GM12878 (cell line): Measurements from ENCODE around the gene DRAP1. TPM values are rescaled to one million over a fixed set of nuclear protein-coding genes. Genes with fewer than 3 reads are reported as not detected.

Experiments
- ATAC-seq: fragments of 200-7000 bp; cut with Tn5 transposase; 3 replicates; pipeline ENCODE4 v1.9.1; 2020; ENCODE audit warnings: mild to moderate bottlenecking, moderate library complexity
- BruUV-seq: library from RNA; stranded (reverse); fragments of 400-500 nt; replicated peaks from 2 replicates; lab custom pipeline; 2021; lab: Mats Ljungman, UMichigan
- CTCF ChIA-PET: fragments of 300-600 bp; sonication (Branson Sonifier 250); formaldehyde crosslinking; extraction: SDS; loops from one replicate; lab custom pipeline; 2021; ENCODE audit warnings: inconsistent platforms; lab: Yijun Ruan, JAX
- POLR2A ChIA-PET: fragments of 350-600 bp; formaldehyde crosslinking; extraction: SDS; loops from one replicate; lab custom pipeline; 2021; ENCODE audit warnings: inconsistent platforms; lab: Charles Lee
- RAD21 ChIA-PET: fragments of 300-600 bp; sonication (Branson Sonifier 250); formaldehyde crosslinking; loops from one replicate; lab custom pipeline; 2023; ENCODE audit warnings: antibody characterized with exemption; ENCODE audit not compliant: unreplicated experiment; lab: Charles Lee
- SMC1A ChIA-PET: fragments of 300-600 bp; sonication (Branson Sonifier 250); formaldehyde crosslinking; loops from one replicate; lab custom pipeline; 2023; ENCODE audit not compliant: unreplicated experiment, uncharacterized antibody; lab: Charles Lee
- DNase-seq: peaks from one replicate; pipeline ENCODE4 v3.0.0-alpha.2; 2011; ENCODE audit warnings: low read depth, low spot score
- FAIRE-seq: peaks from 3 replicates; lab custom pipeline; 2011; peaks lifted over from hg19 to GRCh38; lab: Jason Lieb, UNC
- H2AFZ ChIP-seq: 2 replicates; pipeline ENCODE4 v1.6.0; 2011; ENCODE audit warnings: low read depth, low read length, control low read depth; ENCODE audit not compliant: control insufficient read depth
- H3K27ac ChIP-seq: 2 replicates; pipeline ENCODE4 v1.5.1; 2011; ENCODE audit warnings: control low read depth; ENCODE audit not compliant: control insufficient read depth, insufficient read depth
- H3K27me3 ChIP-seq, 2 experiments: replicated peaks in 1 of 2; 2 replicates each; pipeline versions ENCODE4 v1.6.0 to v1.6.1; 2011; ENCODE audit warnings: low read length in 1 of 2; ENCODE audit not compliant: control insufficient read depth in 2 of 2, insufficient read depth in 2 of 2
- H3K36me3 ChIP-seq, 2 experiments: 2 replicates each; pipeline ENCODE4 v1.5.1; 2011; ENCODE audit warnings: low read length in 1 of 2; ENCODE audit not compliant: control insufficient read depth in 2 of 2, insufficient read depth in 2 of 2
- H3K4me1 ChIP-seq: 2 replicates; pipeline ENCODE4 v1.6.1; 2011; ENCODE audit warnings: mild to moderate bottlenecking, low read length, moderate library complexity, mixed read lengths; ENCODE audit not compliant: control insufficient read depth, insufficient read depth
- H3K4me2 ChIP-seq: 2 replicates; pipeline ENCODE4 v1.6.0; 2011; ENCODE audit warnings: control low read depth; ENCODE audit not compliant: control insufficient read depth, insufficient read depth
- H3K4me3 ChIP-seq: fragments of 200-600 bp; sonication (generic); 2 replicates; pipeline ENCODE4 v1.5.1; 2016
- H3K79me2 ChIP-seq: 2 replicates; pipeline ENCODE4 v1.6.0; 2011; ENCODE audit warnings: low read length; ENCODE audit not compliant: control insufficient read depth, insufficient read depth
- H3K9ac ChIP-seq: 2 replicates; pipeline ENCODE4 v1.8.0; 2011; ENCODE audit warnings: low read length, control low read depth, mixed read lengths; ENCODE audit not compliant: control insufficient read depth, insufficient read depth
- H3K9me3 ChIP-seq: replicated peaks from 3 replicates; pipeline ENCODE4 v1.5.1; 2011; ENCODE audit warnings: mild to moderate bottlenecking, low read length; ENCODE audit not compliant: control insufficient read depth, insufficient read depth
- H4K20me1 ChIP-seq: 2 replicates; pipeline ENCODE4 v1.6.0; 2011; ENCODE audit not compliant: control insufficient read depth, insufficient read depth
- CREB1 ChIP-seq: IDR thresholded peaks from 2 replicates; pipeline ENCODE4 v1.6.1; 2012; ENCODE audit warnings: low read depth, mild to moderate bottlenecking, inconsistent platforms
- E4F1 ChIP-seq: fragments of 450-650 bp; IDR thresholded peaks from 2 replicates; pipeline ENCODE4 v1.6.1; 2018; ENCODE audit warnings: borderline replicate concordance, mild to moderate bottlenecking; ENCODE audit not compliant: partially characterized antibody
- IKZF1 ChIP-seq: fragments of 450-650 bp; conservative IDR thresholded peaks from 2 replicates; pipeline ENCODE4 v1.6.1; 2017; ENCODE audit warnings: antibody characterized with exemption, mild to moderate bottlenecking
- IRF3 ChIP-seq: fragments of 450-650 bp; IDR thresholded peaks from 2 replicates; pipeline ENCODE4 v1.6.1; 2014; ENCODE audit warnings: mild to moderate bottlenecking
- IRF5 ChIP-seq: fragments of 450-650 bp; IDR thresholded peaks from 2 replicates; pipeline ENCODE4 v1.6.1; 2017; ENCODE audit warnings: borderline replicate concordance
- NFIC ChIP-seq: IDR thresholded peaks from 2 replicates; pipeline ENCODE4 v1.6.1; 2012; ENCODE audit warnings: low read depth, mild to moderate bottlenecking, inconsistent platforms, low read length, moderate library complexity
- RAD51 ChIP-seq: fragments of 450-650 bp; IDR thresholded peaks from 2 replicates; pipeline ENCODE4 v1.6.1; 2016; ENCODE audit warnings: moderate library complexity, mild to moderate bottlenecking, inconsistent platforms
- RELB ChIP-seq: fragments of 450-650 bp; IDR thresholded peaks from 2 replicates; pipeline ENCODE4 v1.6.1; 2017; ENCODE audit warnings: low read depth, mild to moderate bottlenecking, moderate library complexity
- RUNX3 ChIP-seq: IDR thresholded peaks from 2 replicates; pipeline ENCODE4 v1.6.1; 2012; ENCODE audit warnings: low read length, inconsistent platforms
- SP1 ChIP-seq: IDR thresholded peaks from one replicate; pipeline ENCODE4 v1.6.1; 2011; ENCODE audit warnings: low read depth, low read length
- SREBF1 ChIP-seq: IDR thresholded peaks from 2 replicates; pipeline ENCODE4 v1.6.1; 2012; ENCODE audit warnings: mild to moderate bottlenecking, low read length
- TCF3 ChIP-seq: IDR thresholded peaks from 2 replicates; pipeline ENCODE4 v1.6.1; 2012; ENCODE audit warnings: low read depth, mild to moderate bottlenecking, low read length, borderline replicate concordance; ENCODE audit not compliant: insufficient read depth
- ZBED1 ChIP-seq: IDR thresholded peaks from 2 replicates; pipeline ENCODE4 v1.6.1; 2016; ENCODE audit warnings: borderline replicate concordance
- ZNF592 ChIP-seq: fragments of 450-650 bp; IDR thresholded peaks from 2 replicates; pipeline ENCODE4 v1.6.1; 2017; ENCODE audit warnings: mild to moderate bottlenecking, moderate library complexity
- WGBS: methylation state at CpG from one replicate; pipeline ENCODE4 v1.1.6; 2016; ENCODE audit warnings: low lambda C conversion rate; ENCODE audit not compliant: insufficient replicate concordance, insufficient coverage; ENCODE audit errors: missing lambda C conversion rate; 5-methylcytosine and 5-hydroxymethylcytosine counted together
- in situ Hi-C: fragments of 300-500 bp; cut with MboI; formaldehyde crosslinking; loops from 9 replicates; pipeline ENCODE4 v1.14.3; 2018; ENCODE audit warnings: mixed read lengths
- intact Hi-C: fragments of 100-400 bp; cut with micrococcal nuclease; formaldehyde crosslinking; loops from one replicate; pipeline ENCODE4 v1.14.2; 2022; ENCODE audit not compliant: unreplicated experiment
- polyA plus RNA-seq, 11 experiments: library from polyadenylated mRNA; depleted of rRNA in 4 of 11; unstranded in 6 of 11; stranded (reverse) in 5 of 11; fragments of >200 nt; fragmentation: Nextera tagmentation in 4 of 11; fragmentation: Illumina TruSeq in 1 of 11; extraction: Ambion mirVana in 4 of 11; extraction: Trizol in 1 of 11; gene quantifications; 1 replicate in 1 of 11; 2 replicates in 10 of 11; pipeline versions ENCODE4 v1.2.1 to v1.2.3, GENCODE V29; 2011 to 2016; ENCODE audit warnings: inconsistent platforms in 2 of 11, missing spikeins in 2 of 11, low read depth in 1 of 11
- total RNA-seq, 4 experiments: library from RNA; depleted of rRNA in 3 of 4; stranded (reverse); fragments of >200 nt in 3 of 4; fragmentation: Illumina TruSeq in 1 of 4; extraction: Trizol in 1 of 4; gene quantifications; 2 replicates each; pipeline versions ENCODE4 v1.2.1 to v1.2.3, GENCODE V29; 2013 to 2021

Gene DRAP1
- total and polyA plus RNA-seq, 10 of the 15 experiments (the other 5 are each of a cell fraction or from before 2014, with no cell fraction given), result 9.4 to 163 (median 114) TPM

GRCh38 chr11:65946655-65947054, 27.4 kb downstream of the DRAP1 start:
- DNase-seq, result no peak
- SMC1A ChIA-PET, result no interaction called here
- CTCF ChIA-PET, result no interaction called here
- TF ChIP-seq CREB1, result no peak
- TF ChIP-seq ZNF592, result no peak
- TF ChIP-seq ZBED1, result no peak
- TF ChIP-seq TCF3, result no peak
- TF ChIP-seq IRF5, result no peak
- no peak for TF ChIP-seq RUNX3
- TF ChIP-seq IRF3, result no peak
- TF ChIP-seq SP1, result no peak
- no peak for TF ChIP-seq RAD51
- TF ChIP-seq E4F1, result no peak
- TF ChIP-seq IKZF1, result no peak
- TF ChIP-seq NFIC, result no peak
- TF ChIP-seq SREBF1, result no peak
- TF ChIP-seq RELB, result no peak

More at GRCh38 chr11:65946655-65947054, 27.4 kb downstream of the DRAP1 start:
- Histone ChIP-seq H3K9ac (no peak overlapping the region), H3K27me3 (no peaks in the 10 kb centered on the region), H3K4me2 (no peak overlapping the region), H2AFZ (no peak overlapping the region), H3K9me3 (no peaks in the 10 kb centered on the region), H3K4me1 (peaks cover 2% of the 10 kb centered on the region), H3K27ac (no peak overlapping the region), H3K4me3 (no peak overlapping the region), H3K79me2 (no peaks in the 10 kb centered on the region), H3K36me3 (no peaks in the 10 kb centered on the region), H4K20me1 (no peaks in the 10 kb centered on the region)
- no peak for ATAC-seq
- FAIRE-seq, result no peak
- POLR2A ChIA-PET, result no interaction called here
- intact Hi-C loops (no loop called here), in situ Hi-C loops (no loop called here)
- BruUV-seq, result no TSS peak
- RAD21 ChIA-PET, result no interaction called here
- 25% methylated on average over 4 of the region's 4 CpGs for WGBS
